Activated CD4-positive, alpha-beta memory T cell treated with anti-CD3 and anti-CD28 coated beads, Interleukin-2, amount 10 ng/mL, durations not matched to agents 7 days and 5 days (primary cell): ENCODE results near the gene SPOCK3. TPM values are rescaled to one million over a fixed set of nuclear protein-coding genes. Genes with fewer than 3 reads are reported as not detected.
"Not testable (repeated sequence)": the region's sequence is repeated elsewhere in the genome, so short reads cannot be mapped to it uniquely, and the experiment has no call there.

Experiments
- CTCF ChIA-PET: fragments of 350-600 bp; sonication (Branson Sonifier 250); formaldehyde crosslinking; loops from one replicate; lab custom pipeline; 2021; ENCODE audit warnings: antibody characterized with exemption, inconsistent platforms; lab: Charles Lee
- POLR2A ChIA-PET: fragments of 350-600 bp; sonication (Branson Sonifier 250); formaldehyde crosslinking; loops from one replicate; lab custom pipeline; 2021; ENCODE audit warnings: antibody characterized with exemption; lab: Charles Lee
- DNase-seq: peaks from one replicate; pipeline ENCODE4 v3.0.0-alpha.2; 2020
- H3K27ac Mint-ChIP-seq: one replicate; pipeline ENCODE4 v1.8.0; 2021; ENCODE audit warnings: mild to moderate bottlenecking, mixed read lengths
- H3K27me3 Mint-ChIP-seq: one replicate; pipeline ENCODE4 v1.8.0; 2021; ENCODE audit warnings: mixed read lengths
- H3K36me3 Mint-ChIP-seq: one replicate; pipeline ENCODE4 v1.8.0; 2021; ENCODE audit warnings: low read depth, mixed read lengths
- H3K4me1 Mint-ChIP-seq: one replicate; pipeline ENCODE4 v1.8.0; 2021; ENCODE audit warnings: mixed read lengths
- H3K4me3 Mint-ChIP-seq: one replicate; pipeline ENCODE4 v1.8.0; 2021; ENCODE audit warnings: mild to moderate bottlenecking, mixed read lengths
- H3K9me3 Mint-ChIP-seq: one replicate; pipeline ENCODE4 v1.8.0; 2021; ENCODE audit warnings: mixed read lengths
- total RNA-seq, 2 experiments: library from RNA; stranded (reverse); gene quantifications; one replicate each; pipeline ENCODE4 v1.2.3, GENCODE V29; 2021

Gene SPOCK3
- total RNA-seq: not detected

DNA sequence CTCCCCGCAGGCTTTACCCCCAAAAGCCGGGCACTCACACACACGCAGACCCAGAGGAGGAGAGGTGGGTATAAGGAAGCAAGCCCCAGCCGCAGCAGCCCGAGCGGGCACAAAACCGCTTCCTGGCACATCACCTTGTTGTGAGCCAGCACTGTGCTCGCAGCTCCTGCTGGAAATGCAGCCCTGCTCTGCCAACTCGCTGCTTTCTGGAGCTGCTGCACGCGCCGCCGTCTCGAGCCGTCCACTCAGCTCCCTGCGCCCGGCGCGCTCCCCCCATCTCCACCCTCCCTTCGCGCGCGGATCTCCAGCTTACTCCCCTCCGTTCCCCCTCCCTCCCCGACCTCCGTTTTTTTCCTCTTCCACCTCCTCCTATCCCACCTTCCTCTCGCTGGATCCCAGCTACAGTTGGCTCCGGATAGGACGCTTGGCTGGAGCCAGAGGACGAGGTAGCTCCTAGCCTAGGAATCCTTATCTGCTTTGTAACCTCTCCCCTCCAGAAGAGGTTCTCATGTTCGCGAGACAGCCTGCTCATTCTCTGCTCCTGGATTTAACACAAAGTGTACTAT lies at the start of gene SPOCK3:
Gene SPOCK3 (minus strand): TSS at position 179 of the 566 bp plus-strand sequence.
- DNase-seq: no peak
- Mint-ChIP-seq H3K27me3 (peaks cover 20% of the 10 kb centered on the region), H3K4me3 (no peak within 1 kb of the TSS), H3K9me3 (no peaks in the 10 kb centered on the region), H3K27ac (no peak within 1 kb of the TSS), H3K4me1 (peaks cover 1% of the 10 kb centered on the region), H3K36me3 (no peaks in the 10 kb centered on the region)
- CTCF ChIA-PET: no interaction called here
- POLR2A ChIA-PET: no interaction called here

DNA sequence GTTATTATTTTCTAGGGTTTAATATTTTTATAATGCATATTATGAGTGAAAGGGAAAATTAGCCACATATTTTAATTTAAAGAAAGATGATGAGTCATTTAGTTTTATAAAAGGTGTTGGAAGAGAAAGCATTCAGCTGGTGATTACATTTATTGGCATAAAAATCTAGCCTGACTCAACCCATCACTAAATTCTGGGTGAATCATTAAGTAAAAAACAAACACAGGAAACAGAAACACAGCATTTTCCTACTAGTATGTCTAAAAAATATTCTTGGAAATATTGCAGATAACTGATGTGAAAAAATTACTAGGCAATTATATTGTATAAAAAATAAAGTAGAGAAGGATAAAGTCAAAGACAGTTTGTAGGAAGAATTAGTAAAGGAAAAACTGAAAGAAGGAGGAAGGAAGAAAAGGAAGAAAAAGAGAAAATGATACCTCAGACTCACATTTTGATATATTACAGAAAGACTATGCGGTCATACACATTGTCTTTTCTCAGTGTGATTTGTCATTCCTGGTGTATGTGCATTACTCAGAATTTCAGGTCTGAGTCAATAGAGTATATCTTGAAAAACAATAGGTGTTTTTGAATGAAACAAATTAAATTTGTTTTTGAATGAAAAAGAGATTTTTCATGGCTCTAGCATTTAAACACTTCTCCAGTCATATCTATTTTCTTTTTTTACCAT lies 48.0 kb upstream of the SPOCK3 start:
- Mint-ChIP-seq H3K36me3 (no peaks in the 10 kb centered on the region), H3K27ac (no peak overlapping the region), H3K27me3 (no peaks in the 10 kb centered on the region), H3K9me3 (peaks cover 7% of the 10 kb centered on the region), H3K4me1 (no peaks in the 10 kb centered on the region), H3K4me3 (no peak overlapping the region)
- ChIA-PET CTCF (no interaction called here), POLR2A (no interaction called here)
- no peak for DNase-seq

DNA sequence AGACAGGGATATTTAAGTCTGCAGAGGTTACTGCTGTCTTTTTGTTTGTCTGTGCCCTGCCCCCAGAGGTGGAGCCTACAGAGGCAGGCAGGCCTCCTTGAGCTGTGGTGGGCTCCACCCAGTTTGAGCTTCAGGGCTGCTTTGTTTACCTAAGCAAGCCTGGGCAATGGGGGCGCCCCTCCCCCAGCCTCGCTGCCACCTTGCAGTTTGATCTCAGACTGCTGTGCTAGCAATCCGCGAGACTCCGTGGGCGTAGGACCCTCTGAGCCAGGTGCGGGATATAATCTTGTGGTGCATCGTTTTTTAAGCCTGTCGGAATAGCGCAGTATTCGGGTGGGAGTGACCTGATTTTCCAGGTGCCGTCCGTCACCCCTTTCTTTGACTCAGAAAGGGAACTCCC lies 47.3 kb upstream of the SPOCK3 start:
- not testable (repeated sequence) for H3K4me1 Mint-ChIP-seq, H3K4me3 Mint-ChIP-seq

DNA sequence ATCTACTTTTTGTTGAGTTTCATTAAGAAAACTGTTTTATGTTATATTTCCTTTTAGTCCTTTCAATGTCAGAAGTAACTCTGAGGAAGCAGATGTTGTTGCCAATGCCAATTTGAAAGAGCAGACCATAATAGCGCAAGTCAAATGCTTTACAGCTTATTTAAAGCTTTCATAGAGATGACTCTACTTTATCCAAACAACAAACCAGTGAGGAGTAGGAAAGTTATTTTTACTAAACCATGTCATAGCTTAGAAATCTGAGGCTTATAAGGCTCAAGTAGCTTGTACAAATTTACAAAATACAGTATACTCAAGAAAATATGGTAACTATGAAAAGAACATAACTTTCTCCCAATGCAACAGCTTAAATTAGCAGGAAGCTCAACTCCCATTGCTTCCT lies 40.1 kb upstream of the SPOCK3 start:
- Mint-ChIP-seq H3K27me3 (no peaks in the 10 kb centered on the region), H3K36me3 (no peaks in the 10 kb centered on the region), H3K4me3 (no peak overlapping the region), H3K27ac (no peak overlapping the region), H3K9me3 (peaks cover 4% of the 10 kb centered on the region), H3K4me1 (no peaks in the 10 kb centered on the region)
- DNase-seq: no peak
- POLR2A ChIA-PET: no interaction called here
- CTCF ChIA-PET: no interaction called here

More for the DNA sequence above, 47.3 kb upstream of the SPOCK3 start:
- H3K36me3 Mint-ChIP-seq, POLR2A ChIA-PET, H3K27ac Mint-ChIP-seq, H3K27me3 Mint-ChIP-seq, H3K9me3 Mint-ChIP-seq, DNase-seq, CTCF ChIA-PET: not testable (repeated sequence)

DNA sequence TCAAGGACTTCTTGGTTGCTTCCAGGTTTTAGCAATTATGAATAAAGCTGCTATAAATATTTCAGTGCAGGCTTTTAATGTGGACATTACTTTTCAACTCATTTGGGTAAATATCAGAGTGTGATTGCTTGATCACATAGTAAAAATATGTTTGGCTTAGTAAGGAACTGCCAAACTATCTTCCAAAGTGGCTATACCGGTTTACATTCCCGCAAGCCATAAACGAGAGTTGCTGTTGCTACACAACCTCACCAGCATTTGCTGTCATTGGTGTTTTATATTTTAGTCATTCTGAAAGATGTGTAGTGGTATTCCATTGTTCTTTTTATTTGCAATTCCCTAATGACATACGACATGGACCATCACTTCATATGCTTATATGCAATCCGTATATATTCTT lies 30.9 kb upstream of the SPOCK3 start:
- Mint-ChIP-seq H3K4me1 (no peaks in the 10 kb centered on the region), H3K4me3 (no peak overlapping the region), H3K27me3 (no peaks in the 10 kb centered on the region), H3K9me3 (peaks cover 4% of the 10 kb centered on the region), H3K36me3 (no peaks in the 10 kb centered on the region), H3K27ac (no peak overlapping the region)
- ChIA-PET POLR2A (no interaction called here), CTCF (no interaction called here)
- DNase-seq: no peak

DNA sequence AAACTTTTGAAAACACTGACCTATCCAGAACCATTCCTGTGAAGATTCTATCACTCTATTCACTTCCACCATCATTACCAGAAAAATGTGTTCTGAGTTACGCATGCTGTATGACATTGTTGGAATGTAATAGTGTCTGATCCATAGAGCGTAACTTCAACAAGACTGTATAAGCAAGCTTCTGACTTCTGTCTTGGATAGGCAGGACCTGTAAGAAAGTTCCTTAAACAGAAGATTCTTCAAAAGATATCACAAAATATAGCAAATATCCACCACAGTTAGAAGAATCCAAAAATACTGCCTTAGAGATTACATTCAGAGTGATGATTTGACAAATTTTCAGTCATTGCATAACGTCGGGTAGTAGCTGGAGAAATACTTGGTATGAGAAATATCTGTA lies 14.0 kb upstream of the SPOCK3 start:
- ChIA-PET POLR2A (no interaction called here), CTCF (no interaction called here)
- H3K4me3 Mint-ChIP-seq: no peak overlapping the region
- DNase-seq: no peak
- H3K36me3 Mint-ChIP-seq: no peaks in the 10 kb centered on the region
- H3K27ac Mint-ChIP-seq: no peak overlapping the region
- peaks cover 6% of the 10 kb centered on the region for H3K9me3 Mint-ChIP-seq
- no peaks in the 10 kb centered on the region for H3K4me1 Mint-ChIP-seq
- H3K27me3 Mint-ChIP-seq: no peaks in the 10 kb centered on the region

DNA sequence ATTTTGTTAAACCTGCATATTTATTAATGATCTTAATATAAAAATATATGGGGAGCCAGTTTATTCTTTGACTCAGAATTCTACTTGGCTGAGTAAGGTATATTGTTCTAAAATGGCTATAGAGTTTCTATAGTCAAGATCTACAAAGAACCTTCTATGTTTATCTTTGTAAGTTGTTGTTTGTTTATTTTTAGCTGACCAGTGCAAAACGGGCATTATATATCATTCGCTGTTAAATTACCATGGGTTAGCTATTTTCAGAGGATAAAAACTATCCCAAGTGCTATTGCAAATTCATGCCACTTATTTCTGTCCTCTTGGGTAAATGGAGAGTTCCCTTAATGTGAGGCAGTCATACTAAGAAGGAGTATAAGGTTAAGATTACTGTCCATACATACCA lies 5.3 kb upstream of the SPOCK3 start:
- ChIA-PET POLR2A (no interaction called here), CTCF (no interaction called here)
- Mint-ChIP-seq H3K36me3 (no peaks in the 10 kb centered on the region), H3K27ac (no peak overlapping the region), H3K9me3 (peaks cover 3% of the 10 kb centered on the region), H3K4me3 (no peak overlapping the region), H3K27me3 (peaks cover 7% of the 10 kb centered on the region), H3K4me1 (peaks cover 1% of the 10 kb centered on the region)
- no peak for DNase-seq

DNA sequence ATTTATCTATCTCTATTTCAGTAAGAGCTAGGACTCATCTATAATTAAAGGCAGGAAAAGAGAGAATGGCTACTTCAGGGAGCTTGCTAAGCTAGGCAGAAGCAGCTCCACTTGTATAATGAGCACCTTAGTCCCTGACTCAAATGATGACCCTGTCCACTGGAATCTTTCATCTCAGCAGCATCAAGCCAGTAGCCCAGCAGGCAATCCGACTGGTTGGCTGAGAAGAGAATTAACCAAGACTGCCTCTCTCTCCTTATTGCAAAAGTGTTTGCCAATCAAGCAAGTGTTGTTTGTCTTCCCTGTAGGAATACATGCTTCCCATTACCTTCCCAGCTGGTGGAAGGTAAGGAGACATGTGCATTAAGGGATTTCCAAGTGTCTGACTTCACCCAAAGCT lies 3.9 kb upstream of the SPOCK3 start:
- Mint-ChIP-seq H3K27me3 (peaks cover 18% of the 10 kb centered on the region), H3K27ac (no peak overlapping the region), H3K4me3 (no peak overlapping the region), H3K4me1 (peaks cover 1% of the 10 kb centered on the region), H3K36me3 (no peaks in the 10 kb centered on the region), H3K9me3 (peaks cover 3% of the 10 kb centered on the region)
- ChIA-PET CTCF (no interaction called here), POLR2A (no interaction called here)
- no peak for DNase-seq

DNA sequence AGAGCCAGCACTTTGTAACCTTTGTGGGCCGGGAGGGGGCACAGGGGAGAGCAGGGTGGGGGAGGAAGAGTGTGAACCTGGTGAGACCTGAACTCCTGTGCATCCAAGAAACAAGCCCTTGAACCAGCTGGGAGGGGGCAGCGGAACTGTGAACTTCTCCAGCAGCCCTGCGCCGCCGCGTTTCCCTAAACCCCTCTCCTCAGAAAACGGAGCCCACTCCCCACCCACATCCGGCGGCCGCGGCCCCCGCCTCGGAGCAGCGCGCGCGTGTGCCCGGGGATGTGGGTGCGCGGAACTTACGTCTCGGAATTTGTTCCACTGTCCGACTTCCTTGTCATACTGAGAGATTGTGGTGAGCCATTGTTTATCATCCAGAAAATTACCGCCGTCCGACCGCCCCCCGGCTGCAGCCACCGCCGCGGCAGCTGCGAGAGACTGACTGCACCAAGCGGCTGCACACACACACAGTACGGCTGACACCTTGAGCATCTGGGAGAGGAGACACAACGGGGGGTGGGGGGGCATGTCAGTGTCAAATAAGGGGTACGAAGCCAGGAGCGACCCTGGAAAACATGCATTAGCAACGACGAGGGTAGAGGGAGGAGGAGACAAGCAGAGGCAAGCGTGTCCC lies 494 bp downstream of the SPOCK3 start:
- Mint-ChIP-seq H3K36me3 (no peaks in the 10 kb centered on the region), H3K27me3 (peaks cover 20% of the 10 kb centered on the region), H3K9me3 (no peaks in the 10 kb centered on the region), H3K27ac (no peak overlapping the region), H3K4me3 (no peak overlapping the region), H3K4me1 (peaks cover 1% of the 10 kb centered on the region)
- POLR2A ChIA-PET: no interaction called here
- no peak for DNase-seq
- CTCF ChIA-PET: no interaction called here

DNA sequence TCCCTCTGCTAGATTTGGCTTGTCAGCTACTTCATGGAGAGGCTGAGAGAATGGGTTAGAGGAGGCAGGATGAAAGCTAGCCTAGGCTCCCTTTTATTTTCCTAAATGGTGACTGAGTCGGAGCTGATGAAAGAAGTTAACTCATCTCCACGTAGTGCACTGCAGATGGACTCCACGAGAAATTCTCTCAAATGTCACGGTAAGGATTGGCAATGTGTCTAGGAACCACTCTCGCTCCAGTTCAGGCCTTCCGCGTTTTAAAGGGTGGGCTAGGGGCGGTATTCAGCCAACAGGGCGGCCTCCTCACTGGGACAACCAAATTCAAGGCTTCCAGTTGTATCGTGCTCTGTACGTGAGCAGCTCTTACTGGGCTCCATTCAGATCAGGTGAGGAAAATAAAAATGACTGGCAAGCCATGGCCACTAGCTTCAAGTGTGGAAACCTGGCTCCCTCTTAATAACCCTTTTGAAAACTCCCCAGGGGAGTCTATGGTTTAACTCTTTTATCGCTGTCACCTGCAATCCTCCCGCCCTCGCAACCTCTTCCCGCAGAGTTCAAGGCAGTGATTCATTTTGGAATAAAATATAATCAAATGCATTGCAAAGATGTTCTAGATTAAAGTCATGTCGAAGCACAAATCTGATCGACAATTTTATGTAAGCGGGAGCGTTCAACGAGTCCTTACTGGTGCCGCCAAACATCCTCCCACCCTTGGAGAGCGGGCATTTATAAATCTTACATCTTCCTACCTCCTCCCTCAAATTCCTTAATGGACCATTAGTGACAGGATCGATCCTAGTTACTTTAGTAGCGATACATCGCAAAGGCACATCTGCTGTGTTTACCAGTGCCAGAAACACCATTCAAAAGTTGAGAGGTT lies 1.2 kb downstream of the SPOCK3 start:
- no peaks in the 10 kb centered on the region for H3K9me3 Mint-ChIP-seq
- peaks cover 20% of the 10 kb centered on the region for H3K27me3 Mint-ChIP-seq
- ChIA-PET CTCF (no interaction called here), POLR2A (no interaction called here)
- no peak overlapping the region for H3K27ac Mint-ChIP-seq
- peaks cover 1% of the 10 kb centered on the region for H3K4me1 Mint-ChIP-seq
- no peak for DNase-seq
- no peak overlapping the region for H3K4me3 Mint-ChIP-seq
- no peaks in the 10 kb centered on the region for H3K36me3 Mint-ChIP-seq

DNA sequence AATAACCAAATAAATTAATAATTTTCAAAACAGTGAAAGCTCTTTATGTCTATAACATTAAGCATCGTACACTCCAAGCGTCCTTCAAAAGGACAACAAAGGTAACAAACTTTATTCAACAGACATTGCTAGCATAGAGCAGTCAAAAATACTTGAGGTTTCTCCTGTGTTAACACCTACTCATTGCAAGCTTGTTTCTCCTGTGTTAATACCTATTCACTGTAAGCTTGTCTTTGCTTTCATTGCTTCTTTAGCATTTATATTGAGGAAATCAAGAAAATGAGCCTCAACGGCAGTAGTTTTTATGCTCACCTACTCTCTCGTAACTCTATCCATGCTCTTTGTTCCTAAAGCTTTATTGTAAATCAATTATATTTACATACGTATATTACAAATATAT lies 3.5 kb downstream of the SPOCK3 start:
- Mint-ChIP-seq H3K4me3 (no peak overlapping the region), H3K27me3 (peaks cover 20% of the 10 kb centered on the region), H3K27ac (no peak overlapping the region), H3K9me3 (no peaks in the 10 kb centered on the region), H3K4me1 (peaks cover 1% of the 10 kb centered on the region), H3K36me3 (no peaks in the 10 kb centered on the region)
- DNase-seq: no peak
- ChIA-PET CTCF (no interaction called here), POLR2A (no interaction called here)

DNA sequence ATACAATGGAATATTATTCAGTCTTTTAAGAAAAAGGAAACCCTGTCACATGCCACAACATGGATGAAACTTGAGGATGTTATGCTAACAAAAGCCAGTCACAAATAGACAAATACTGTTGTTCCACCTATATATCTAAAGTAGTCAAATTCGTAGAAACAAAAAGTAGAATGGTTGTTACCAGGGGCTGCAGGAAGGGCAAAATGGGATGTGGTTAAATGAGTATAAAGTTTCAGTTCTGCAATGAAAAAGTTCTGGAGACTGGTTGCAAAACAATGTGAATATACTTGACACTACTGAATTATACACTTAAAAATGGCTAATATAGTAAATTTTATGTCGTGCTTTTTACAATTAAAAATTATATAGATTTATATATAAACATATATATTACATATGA lies 12.2 kb downstream of the SPOCK3 start:
- DNase-seq: no peak
- Mint-ChIP-seq H3K4me1 (no peaks in the 10 kb centered on the region), H3K4me3 (no peak overlapping the region), H3K27ac (no peak overlapping the region), H3K27me3 (no peaks in the 10 kb centered on the region), H3K9me3 (no peaks in the 10 kb centered on the region), H3K36me3 (no peaks in the 10 kb centered on the region)
- POLR2A ChIA-PET: no interaction called here
- CTCF ChIA-PET: no interaction called here

DNA sequence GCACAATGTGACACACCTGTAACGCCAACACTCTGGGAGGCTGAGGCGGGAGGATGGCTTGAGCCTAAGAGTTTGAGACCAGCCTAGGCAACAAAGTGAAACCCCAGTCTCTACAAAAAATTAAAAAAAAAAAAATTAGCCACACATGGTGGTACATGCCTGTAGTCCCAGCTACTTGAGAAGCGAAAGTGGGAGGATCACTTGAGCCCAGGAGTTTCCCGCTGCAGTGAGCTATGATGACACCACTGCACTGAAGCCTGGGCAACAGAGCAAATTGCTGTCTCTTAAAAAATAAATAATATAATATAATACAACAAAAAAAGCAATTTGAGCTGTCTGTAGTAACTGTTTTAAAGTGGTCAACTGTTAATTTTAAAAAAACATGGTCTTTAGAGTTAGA lies 13.2 kb downstream of the SPOCK3 start:
- H3K4me1 Mint-ChIP-seq: no peaks in the 10 kb centered on the region
- H3K36me3 Mint-ChIP-seq: no peaks in the 10 kb centered on the region
- H3K27me3 Mint-ChIP-seq: no peaks in the 10 kb centered on the region
- H3K9me3 Mint-ChIP-seq: no peaks in the 10 kb centered on the region
- no peak for DNase-seq
- ChIA-PET CTCF (no interaction called here), POLR2A (no interaction called here)
- H3K4me3 Mint-ChIP-seq: no peak overlapping the region
- H3K27ac Mint-ChIP-seq: no peak overlapping the region
